Pons (tissue), 1 donor: ENCODE results near the gene CEP120.

Experiments
- DNase-seq: peaks from one replicate; pipeline ENCODE4 v3.0.0-alpha.2; 2016; ENCODE audit warnings: low spot score

CEP120 gene

GRCh38 chr5:123299136-123299535 lies 124.1 kb downstream of the CEP120 start:
- DNase-seq, result no peak

GRCh38 chr5:123298335-123299030 lies 124.7 kb downstream of the CEP120 start:
- DNase-seq, result no peak

- no peak for DNase-seq
Measured at GRCh38 chr5:123297866-123298265, 125.3 kb downstream of the CEP120 start.

GRCh38 chr5:123297198-123297831 lies 125.9 kb downstream of the CEP120 start:
- no peak for DNase-seq
